CD4-positive, alpha-beta T cell treated with Interleukin-2 at 100 ng/mL for 4 hours (primary cell): ENCODE results near the gene SV2C.

Experiments used
- DNase-seq: peaks from one replicate; pipeline ENCODE4 v3.0.0-alpha.2; 2020; ENCODE audit warnings: low spot score

Gene SV2C

GRCh38 chr5:76165711-76166374, 82.7 kb downstream of the SV2C start:
- no peak for DNase-seq

GRCh38 chr5:76166886-76167576, 83.8 kb downstream of the SV2C start:
- DNase-seq: no peak

GRCh38 chr5:76169146-76169905, 86.1 kb downstream of the SV2C start:
- DNase-seq: no peak

DNA sequence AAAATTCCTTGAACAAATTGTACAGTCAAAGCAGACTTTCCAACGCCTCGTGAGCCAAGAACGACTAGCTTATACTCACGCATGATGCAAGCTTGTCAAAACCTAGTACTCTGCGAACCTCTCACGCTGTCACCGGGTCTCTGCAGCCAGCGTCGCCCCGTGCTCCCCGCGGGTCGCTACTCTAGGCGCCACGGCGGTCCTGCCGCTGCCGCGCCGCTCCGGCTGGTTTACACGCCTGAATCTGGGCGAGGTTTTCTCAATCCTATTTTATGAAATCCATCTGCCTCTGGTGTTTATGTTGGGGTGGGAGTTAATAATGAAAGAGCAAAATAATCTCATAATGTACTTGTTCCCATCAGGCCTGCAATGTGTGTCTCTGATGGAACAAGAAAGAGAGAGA, 90.9 kb downstream of the SV2C start:
- no peak for DNase-seq

DNA sequence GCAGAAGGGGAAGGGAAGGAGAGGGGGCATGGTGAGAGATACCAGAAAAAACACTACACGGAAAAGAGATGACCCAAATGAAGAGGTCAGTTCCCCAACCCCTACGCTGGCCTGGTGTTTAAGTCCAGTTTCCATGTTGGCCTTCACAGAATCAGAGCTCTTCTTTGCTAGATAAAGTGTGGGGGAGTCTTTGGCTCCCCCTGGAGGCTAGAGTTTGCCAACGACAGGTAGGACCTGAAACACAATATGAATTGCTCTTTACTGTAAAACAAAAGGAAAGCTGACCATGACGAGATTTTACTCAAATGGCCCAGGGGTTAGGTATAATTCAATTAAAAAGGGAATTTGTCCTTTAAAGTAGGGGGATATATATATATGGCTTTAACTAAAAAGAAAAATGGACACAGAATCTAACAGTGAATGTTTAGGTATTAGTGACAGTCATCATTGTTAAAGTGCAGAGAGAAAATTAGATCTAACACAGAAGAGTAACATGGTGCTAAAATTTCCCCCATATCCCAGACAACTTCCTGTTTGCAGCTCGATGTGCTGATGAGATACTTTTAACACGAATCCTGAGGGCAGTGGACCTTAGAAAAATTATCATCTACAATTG, 92.0 kb downstream of the SV2C start:
- peak; percentile 66 for DNase-seq

GRCh38 chr5:76175821-76176403, 92.7 kb downstream of the SV2C start:
- peak; percentile 48 for DNase-seq

DNA sequence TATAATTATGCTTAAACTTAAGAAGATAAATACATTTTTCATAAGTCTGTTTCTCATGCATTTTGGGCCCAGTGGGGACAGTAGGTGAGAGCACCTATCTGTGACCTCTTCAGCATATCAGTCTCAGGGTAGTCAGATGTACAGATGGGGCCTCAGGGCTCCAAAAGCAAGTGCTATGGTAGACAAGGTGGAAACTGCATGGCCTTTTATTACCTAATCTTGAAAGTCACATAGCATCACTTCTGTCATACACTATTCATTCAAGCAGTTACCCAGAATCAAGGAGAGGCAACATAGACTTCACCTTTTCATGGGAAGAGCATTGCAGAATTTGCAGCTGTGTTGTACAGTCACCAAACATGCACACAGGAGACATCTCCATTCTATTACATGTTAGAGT, 94.8 kb downstream of the SV2C start:
- DNase-seq: no peak

DNA sequence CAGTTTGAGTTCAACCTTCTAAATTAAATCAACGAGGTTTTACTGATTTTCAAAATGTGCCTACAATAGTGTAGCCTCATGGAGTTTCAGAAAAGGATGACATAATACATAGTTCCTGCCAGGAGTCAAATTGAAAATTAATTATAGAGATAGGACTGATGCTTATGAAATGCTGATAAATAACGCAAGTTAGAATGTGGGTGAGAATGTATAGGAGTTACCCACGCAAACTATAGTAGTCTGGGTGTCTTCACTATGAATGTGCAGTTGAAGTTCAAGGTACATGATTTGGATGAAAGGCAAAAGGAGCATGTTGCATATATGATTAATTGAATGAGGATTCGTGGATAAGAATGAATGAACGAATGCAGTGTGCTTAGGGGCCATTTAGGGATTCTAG, 95.7 kb downstream of the SV2C start:
- DNase-seq: no peak

GRCh38 chr5:76180814-76181805, 97.9 kb downstream of the SV2C start:
- peak; percentile 30 for DNase-seq

- no peak for DNase-seq
These were observed 104.2 kb downstream of the SV2C start for GRCh38 chr5:76187386-76187785.

- no peak for DNase-seq
These were observed 107.2 kb downstream of the SV2C start for GRCh38 chr5:76190356-76190755.

DNA sequence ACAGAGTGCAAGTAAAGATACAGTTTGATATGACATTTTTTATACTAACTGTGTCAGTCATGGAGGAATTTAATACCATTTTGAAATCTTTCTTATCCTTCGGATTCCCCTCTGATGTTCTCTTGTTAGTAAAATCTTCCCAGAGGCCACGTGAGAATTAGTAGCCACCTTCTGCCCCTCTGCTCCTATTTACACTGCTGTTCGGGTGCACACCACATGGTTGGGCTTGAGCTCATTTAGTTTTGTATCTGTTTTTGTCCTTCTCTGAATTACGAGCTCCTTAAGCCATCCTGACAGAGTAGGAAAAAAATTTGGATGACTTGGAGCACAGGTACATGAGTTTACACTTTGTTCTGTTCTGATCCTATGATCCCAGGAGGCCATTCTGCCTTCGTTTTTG, 109.7 kb downstream of the SV2C start:
- DNase-seq: no peak

DNA sequence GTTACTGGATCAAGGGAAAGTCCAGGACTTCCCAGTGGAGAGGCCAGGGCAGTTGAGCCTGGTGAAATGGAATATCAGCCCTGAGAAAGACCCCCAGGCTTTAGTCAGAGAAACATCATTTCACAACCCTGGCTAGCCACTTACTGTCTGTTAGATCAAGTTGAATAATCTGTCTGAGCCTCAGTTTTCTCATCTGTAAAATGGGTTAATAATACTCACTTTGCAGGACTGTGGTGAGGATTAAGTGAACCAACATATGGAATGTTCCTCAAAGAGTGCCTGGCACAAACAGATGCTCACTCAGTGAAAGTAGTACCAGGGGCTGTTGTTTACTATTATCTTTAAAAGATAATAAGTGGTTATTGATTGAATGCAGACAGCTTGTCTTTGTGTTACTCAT, 110.5 kb downstream of the SV2C start:
- no peak for DNase-seq

DNA sequence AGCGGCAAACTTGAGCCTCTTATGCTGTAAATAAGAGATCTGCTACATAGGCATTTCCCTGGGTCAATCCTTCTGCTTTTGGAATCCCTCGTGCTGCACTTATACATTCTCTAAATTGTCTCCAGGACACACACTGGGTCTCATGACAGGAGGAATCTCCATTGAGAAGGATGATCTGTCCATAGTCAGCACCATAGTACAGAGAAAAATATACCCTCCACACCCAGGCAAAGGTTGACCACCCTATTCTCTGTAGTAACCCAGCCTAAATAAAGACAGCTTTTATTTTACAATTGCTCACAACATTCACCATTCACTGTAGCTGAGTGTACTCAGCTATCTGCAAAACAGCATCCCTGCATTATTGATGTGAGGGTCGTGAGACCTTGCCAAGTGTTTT, 111.2 kb downstream of the SV2C start:
- no peak for DNase-seq

GRCh38 chr5:76196457-76196856, 113.3 kb downstream of the SV2C start:
- DNase-seq: no peak

DNA sequence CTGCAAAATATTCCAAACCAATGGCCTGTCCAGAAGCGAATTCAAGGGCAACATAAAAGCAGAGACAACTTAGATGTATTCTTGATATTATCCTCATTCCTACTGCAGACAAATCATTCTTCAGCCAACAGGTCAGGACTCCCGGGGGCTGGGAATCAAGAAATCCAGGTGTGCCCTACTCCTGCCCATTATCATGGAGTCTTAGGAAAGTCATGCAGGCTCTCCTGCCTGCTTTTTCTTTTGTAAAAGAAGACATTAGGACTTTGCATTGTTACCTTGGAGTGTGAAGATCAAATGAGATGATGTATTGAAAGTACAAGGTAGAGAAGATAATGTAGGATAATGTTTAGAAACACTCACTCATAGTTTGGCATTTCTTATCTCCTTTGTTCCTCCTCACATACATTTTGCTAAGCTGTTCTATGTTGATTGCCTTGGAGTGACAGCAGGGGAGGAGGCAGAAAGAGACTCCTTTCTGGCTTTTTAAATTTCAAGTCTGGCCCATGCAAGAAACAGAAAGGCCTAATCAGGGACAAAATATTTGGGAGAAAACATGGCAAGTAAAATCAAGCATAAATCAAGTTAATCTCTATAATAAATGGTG, 113.8 kb downstream of the SV2C start:
- no peak for DNase-seq

GRCh38 chr5:76197726-76198125, 114.5 kb downstream of the SV2C start:
- no peak for DNase-seq

DNA sequence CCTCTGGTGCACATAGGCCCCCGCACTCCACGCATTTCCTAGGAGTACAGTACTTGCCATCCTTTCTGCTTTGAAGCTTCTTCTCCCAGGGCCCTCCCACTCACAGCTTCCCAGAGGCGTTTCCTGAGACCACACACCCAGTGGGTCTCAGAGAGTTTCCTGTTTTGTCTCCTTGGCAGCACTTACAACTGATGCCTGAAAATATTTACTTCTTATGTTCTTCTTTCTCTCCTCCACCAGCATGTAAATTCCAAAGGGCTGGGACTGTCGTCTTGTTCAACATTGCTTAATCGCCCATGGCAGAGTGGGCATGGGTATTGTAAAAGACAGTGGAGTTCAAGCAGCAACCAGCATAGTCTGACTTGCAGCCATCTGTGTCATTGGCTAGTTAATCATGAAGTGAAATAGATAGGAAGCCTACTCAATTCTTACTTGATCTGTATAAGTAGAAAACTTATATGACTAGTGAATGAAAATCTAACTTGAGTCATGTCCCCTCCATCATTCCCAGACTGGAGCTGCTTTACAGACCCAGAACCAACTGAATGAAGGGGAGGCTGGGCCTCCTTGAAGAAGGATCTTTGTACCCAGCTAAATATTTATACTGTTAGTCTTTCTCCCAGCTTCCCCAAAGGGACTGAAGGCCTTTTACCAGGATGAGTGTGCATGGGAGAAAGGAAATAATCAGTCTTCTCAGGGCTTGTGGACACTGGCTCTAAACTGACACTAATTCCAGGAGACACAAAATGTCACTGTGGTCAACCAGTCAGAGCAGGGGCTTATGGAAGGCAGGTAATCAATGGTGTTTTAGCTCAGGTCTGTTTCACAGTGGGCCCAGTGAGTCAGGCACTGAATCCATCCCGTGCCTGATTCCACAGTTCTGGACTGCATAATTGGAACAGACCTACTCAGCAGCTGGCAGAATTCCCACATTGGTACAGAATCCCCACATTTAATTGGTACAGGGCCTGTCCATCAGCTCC, 116.4 kb downstream of the SV2C start:
- DNase-seq: no peak

- DNase-seq: no peak
These were observed 119.0 kb downstream of the SV2C start for GRCh38 chr5:76202182-76202581.

GRCh38 chr5:76204191-76204590, 121.0 kb downstream of the SV2C start:
- no peak for DNase-seq
